ENCODE results near the gene FMR1NB. TPM values are rescaled to one million over a fixed set of nuclear protein-coding genes. Genes with fewer than 3 reads are reported as not detected.

Gene FMR1NB
- total and polyA plus RNA-seq, 11 donors = not detected

DNA sequence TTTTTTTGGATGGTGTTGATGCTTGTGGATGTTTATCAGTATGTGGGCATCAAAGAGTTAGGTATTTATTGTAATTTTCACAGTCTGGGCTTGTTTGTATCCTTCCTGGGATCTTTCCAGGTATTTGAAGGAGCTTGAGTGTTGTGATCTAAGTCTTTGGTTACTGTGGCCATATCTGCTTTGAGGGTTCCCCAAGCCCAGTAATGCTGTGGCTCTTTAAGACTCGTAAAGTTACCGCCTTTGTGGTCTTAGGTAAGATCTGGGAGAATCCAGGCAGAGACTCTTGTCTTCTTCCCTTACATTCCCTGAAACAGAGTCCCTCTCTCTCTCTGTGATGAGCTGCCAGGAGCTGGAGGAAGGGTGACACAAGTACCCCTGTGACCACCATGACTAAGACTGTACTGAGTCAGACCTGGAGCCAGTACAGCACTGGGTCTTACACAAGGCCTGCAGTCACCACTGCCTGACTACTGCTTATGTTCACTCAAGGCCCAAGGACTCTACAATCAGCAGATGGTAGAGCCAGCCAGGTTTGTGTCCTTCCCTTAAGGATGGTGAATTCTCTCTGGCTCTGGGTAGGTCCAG lies 62.2 kb downstream of the FMR1NB start:
- Histone ChIP-seq H3K27me3 (no peaks in the 10 kb centered on the region), H3K4me1 (no peaks in the 10 kb centered on the region), H3K36me3 (no peaks in the 10 kb centered on the region), H3K9me3 (no peaks in the 10 kb centered on the region), H3K4me3 (no peak overlapping the region), H3K27ac (no peak overlapping the region)
- ATAC-seq = peak in 1 of 4 donors; percentile 33
- 88 to 97% (median 93%) methylated on average over 2 of the region's 2 CpGs for WGBS, 4 donors
- TF ChIP-seq, protein P1, sequence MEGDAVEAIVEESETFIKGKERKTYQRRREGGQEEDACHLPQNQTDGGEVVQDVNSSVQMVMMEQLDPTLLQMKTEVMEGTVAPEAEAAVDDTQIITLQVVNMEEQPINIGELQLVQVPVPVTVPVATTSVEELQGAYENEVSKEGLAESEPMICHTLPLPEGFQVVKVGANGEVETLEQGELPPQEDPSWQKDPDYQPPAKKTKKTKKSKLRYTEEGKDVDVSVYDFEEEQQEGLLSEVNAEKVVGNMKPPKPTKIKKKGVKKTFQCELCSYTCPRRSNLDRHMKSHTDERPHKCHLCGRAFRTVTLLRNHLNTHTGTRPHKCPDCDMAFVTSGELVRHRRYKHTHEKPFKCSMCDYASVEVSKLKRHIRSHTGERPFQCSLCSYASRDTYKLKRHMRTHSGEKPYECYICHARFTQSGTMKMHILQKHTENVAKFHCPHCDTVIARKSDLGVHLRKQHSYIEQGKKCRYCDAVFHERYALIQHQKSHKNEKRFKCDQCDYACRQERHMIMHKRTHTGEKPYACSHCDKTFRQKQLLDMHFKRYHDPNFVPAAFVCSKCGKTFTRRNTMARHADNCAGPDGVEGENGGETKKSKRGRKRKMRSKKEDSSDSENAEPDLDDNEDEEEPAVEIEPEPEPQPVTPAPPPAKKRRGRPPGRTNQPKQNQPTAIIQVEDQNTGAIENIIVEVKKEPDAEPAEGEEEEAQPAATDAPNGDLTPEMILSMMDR (IDR thresholded peaks at IDR 0.05) = no peak
- no peak for TF ChIP-seq POLR2A (IDR thresholded peaks at IDR 0.05)
- DNase-seq = no peak
- intact Hi-C loops (cut with DNase I) = loop anchor here in 1 of 10 donors (10.0 kb wide), 1 partner anchor 1241 kb away; no protein-coding TSS in a partner anchor

DNA sequence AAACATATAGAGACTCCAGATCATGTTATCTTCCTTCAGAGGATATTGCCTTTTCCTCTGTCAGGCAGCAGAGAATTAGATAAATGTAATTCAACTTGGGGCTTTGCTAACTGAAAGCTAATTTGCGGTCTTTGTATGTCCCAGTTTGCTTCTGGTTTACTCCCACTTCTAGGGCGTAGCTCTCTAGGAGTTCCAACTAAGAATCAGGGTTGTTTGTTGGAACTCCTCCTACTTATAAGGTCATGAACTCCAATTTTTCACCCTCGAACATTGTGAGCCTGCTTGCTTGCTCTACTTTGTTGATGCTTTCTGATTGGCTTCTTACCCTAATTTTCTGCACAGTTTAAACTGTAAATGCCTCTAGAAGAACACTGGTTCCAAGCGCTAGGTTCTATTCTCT lies 66.1 kb downstream of the FMR1NB start:
- Histone ChIP-seq H3K36me3 (no peaks in the 10 kb centered on the region), H3K4me1 (no peaks in the 10 kb centered on the region), H3K27me3 (no peaks in the 10 kb centered on the region), H3K27ac (no peak overlapping the region), H3K9me3 (no peaks in the 10 kb centered on the region), H3K4me3 (no peak overlapping the region)
- WGBS, 4 donors = 49 to 68% (median 59%) methylated on average over 4 of the region's 4 CpGs
- DNase-seq (no peak), ATAC-seq (no peak)
- TF ChIP-seq, protein P1 (IDR thresholded peaks at IDR 0.05) = no peak
- TF ChIP-seq POLR2A (IDR thresholded peaks at IDR 0.05) = no peak
- intact Hi-C loops (cut with DNase I) = loop anchor here in 5 of 10 donors (5.0 to 10.0 kb wide), 3 partner anchors 1238 to 1425 kb away; no protein-coding TSS in a partner anchor

DNA sequence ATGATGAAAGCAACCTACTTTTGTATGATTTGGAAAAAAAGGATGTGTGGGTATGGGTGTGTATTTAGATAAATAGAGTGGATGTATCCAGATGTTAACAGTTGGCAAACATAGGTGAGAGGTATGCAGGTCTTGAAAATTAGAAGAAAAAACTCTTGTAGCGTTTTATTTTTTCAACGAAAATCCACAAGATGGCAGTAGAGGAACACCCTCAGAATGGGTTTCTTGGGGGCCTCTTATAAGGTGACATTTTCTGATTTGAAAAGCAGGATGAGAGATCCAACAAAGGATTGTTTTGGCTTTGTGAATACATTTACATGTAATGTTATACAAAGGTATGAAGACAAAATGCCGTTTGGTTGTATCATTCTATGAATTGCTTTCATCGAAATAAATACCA lies 68.3 kb downstream of the FMR1NB start:
- 20 to 29% (median 23%) methylated on average over 4 of the region's 4 CpGs for WGBS, 4 donors
- no peaks in the 10 kb centered on the region for H3K4me1 ChIP-seq
- no peak for TF ChIP-seq POLR2A (IDR thresholded peaks at IDR 0.05)
- TF ChIP-seq, protein P1 (IDR thresholded peaks at IDR 0.05) = peak; percentile 31 to 68 (median 50)
- H3K4me3 ChIP-seq = no peak overlapping the region
- intact Hi-C loops (cut with DNase I) = loop anchor here in 5 of 10 donors (1.0 to 10.0 kb wide), 4 partner anchors 1235 to 1423 kb away; no protein-coding TSS in a partner anchor
- H3K27ac ChIP-seq = no peak overlapping the region
- ATAC-seq (no peak), DNase-seq (no peak)
- H3K27me3 ChIP-seq = no peaks in the 10 kb centered on the region
- H3K36me3 ChIP-seq = no peaks in the 10 kb centered on the region
- H3K9me3 ChIP-seq = no peaks in the 10 kb centered on the region

DNA sequence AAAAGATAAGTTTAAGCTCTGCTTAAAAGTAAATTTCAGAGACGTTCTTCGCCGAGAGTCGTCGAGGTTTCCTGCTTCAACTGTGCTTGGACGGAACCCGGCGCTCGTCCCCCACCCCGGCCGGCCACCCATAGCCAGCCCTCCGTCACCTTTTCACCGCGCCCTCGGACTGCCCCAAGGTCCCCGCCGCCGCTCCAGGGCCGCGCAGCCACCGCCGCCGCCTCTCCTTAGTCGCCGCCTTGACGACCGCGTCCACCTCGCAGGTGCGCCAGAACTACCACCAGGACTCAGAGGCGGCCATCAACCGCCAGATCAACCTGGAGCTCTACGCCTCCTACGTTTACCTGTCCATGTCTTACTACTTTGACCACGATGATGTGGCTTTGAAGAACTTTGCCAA lies 70.8 kb downstream of the FMR1NB start:
- no peaks in the 10 kb centered on the region for H3K36me3 ChIP-seq
- no peak for TF ChIP-seq POLR2A (IDR thresholded peaks at IDR 0.05)
- TF ChIP-seq, protein P1 (IDR thresholded peaks at IDR 0.05) = no peak
- H3K4me1 ChIP-seq = no peaks in the 10 kb centered on the region
- no peak overlapping the region for H3K4me3 ChIP-seq
- no peaks in the 10 kb centered on the region for H3K9me3 ChIP-seq
- H3K27me3 ChIP-seq = peaks cover 0 to 5% (median 0%) of the 10 kb centered on the region in 9 donors
- intact Hi-C loops (cut with DNase I) = loop anchor here in 4 of 10 donors (5.0 kb wide), 4 partner anchors 1225 to 1420 kb away; no protein-coding TSS in a partner anchor
- no peak for ATAC-seq
- no peak overlapping the region for H3K27ac ChIP-seq
- WGBS, 4 donors = 78 to 94% (median 84%) methylated on average over 35 of the region's 35 CpGs
- DNase-seq = no peak
